Stimulated activated CD4-positive, alpha-beta T cell treated with anti-CD3 and anti-CD28 coated beads, Interleukin-15, amount 100 ng/mL, for 24 hours (primary cell): ENCODE measurements around the gene RBL1.
A peak's percentile ranks its signal among the peaks of the same experiment; 100 is the strongest.
"Not testable (repeated sequence)": the region's sequence is repeated elsewhere in the genome, so short reads cannot be mapped to it uniquely, and the experiment has no call there.

Experiments
- DNase-seq: peaks from one replicate; pipeline ENCODE4 v3.0.0-alpha.2; 2020

RBL1 gene

GRCh38 chr20:37075932-37076685 lies 19.7 kb downstream of the RBL1 start:
- DNase-seq, result no peak

GRCh38 chr20:37072293-37073196 lies 23.3 kb downstream of the RBL1 start:
- no peak for DNase-seq

GRCh38 chr20:37071481-37071911 lies 24.3 kb downstream of the RBL1 start:
- peak; percentile 44 for DNase-seq

- not testable (repeated sequence) for DNase-seq
These were observed 26.2 kb downstream of the RBL1 start for GRCh38 chr20:37069563-37069962.

- DNase-seq, result no peak
These were observed 29.6 kb downstream of the RBL1 start for GRCh38 chr20:37066168-37066567.

- DNase-seq, result no peak
These were observed 40.5 kb downstream of the RBL1 start for GRCh38 chr20:37055276-37055675.

- no peak for DNase-seq
These were observed 42.4 kb downstream of the RBL1 start for GRCh38 chr20:37053230-37053950.

- DNase-seq, result peak; percentile 37
These were observed 52.5 kb downstream of the RBL1 start for GRCh38 chr20:37042986-37043972.

GRCh38 chr20:37039366-37039765 lies 56.4 kb downstream of the RBL1 start:
- DNase-seq, result not testable (repeated sequence)

GRCh38 chr20:37032077-37032476 lies 63.7 kb downstream of the RBL1 start:
- DNase-seq, result no peak

- no peak for DNase-seq
These were observed 75.2 kb downstream of the RBL1 start for GRCh38 chr20:37020636-37021035.

- DNase-seq, result not testable (repeated sequence)
These were observed 83.2 kb downstream of the RBL1 start for GRCh38 chr20:37012631-37013030.

GRCh38 chr20:37011858-37012257 lies 83.9 kb downstream of the RBL1 start:
- not testable (repeated sequence) for DNase-seq

GRCh38 chr20:37011147-37011546 lies 84.7 kb downstream of the RBL1 start:
- no peak for DNase-seq

- DNase-seq, result no peak
These were observed 87.7 kb downstream of the RBL1 start for GRCh38 chr20:37007898-37008649.

- not testable (repeated sequence) for DNase-seq
These were observed 90.5 kb downstream of the RBL1 start for GRCh38 chr20:37005062-37005942.

- DNase-seq, result not testable (repeated sequence)
These were observed 94.2 kb downstream of the RBL1 start for GRCh38 chr20:37001634-37002033.

GRCh38 chr20:37000171-37000570 lies 95.6 kb downstream of the RBL1 start:
- DNase-seq, result not testable (repeated sequence)

GRCh38 chr20:36998652-36999051 lies 97.1 kb downstream of the RBL1 start:
- no peak for DNase-seq

- DNase-seq, result no peak
These were observed 98.7 kb downstream of the RBL1 start for GRCh38 chr20:36997121-36997520.
